ENCODE results near the gene TEK. TPM values are rescaled to one million over a fixed set of nuclear protein-coding genes. Genes with fewer than 3 reads are reported as not detected.

TEK gene
- total and polyA plus RNA-seq, 10 of the 15 experiments (the other 5 are each of a cell fraction or from before 2014, with no cell fraction given), result not detected

GRCh38 chr9:27142299-27142930, 33.4 kb downstream of the TEK start:
- ChIA-PET POLR2A (no interaction called here), RAD21 (ENCODE audit: unreplicated experiment) (no interaction called here), SMC1A (ENCODE audit: uncharacterized antibody, unreplicated experiment) (no interaction called here), CTCF (no interaction called here)
- DNase-seq (ENCODE audit: low read depth, low spot score) (no peak), FAIRE-seq (no peak), ATAC-seq (peak; percentile 37; the same call in 2 of the 3 replicates)
- no peaks in the 10 kb centered on the region for H4K20me1 ChIP-seq (ENCODE audit: control insufficient read depth, insufficient read depth)
- no peak overlapping the region for H3K4me3 ChIP-seq
- TF ChIP-seq SIX5 (IDR thresholded peaks at IDR 0.05; ENCODE audit: low read depth, low read length, severe bottlenecking) (no peak), FOS (IDR thresholded peaks at IDR 0.05; ENCODE audit: borderline replicate concordance, extremely low read depth, insufficient read length) (no peak), PAX8 (IDR thresholded peaks at IDR 0.05) (no peak), ZNF384 (IDR thresholded peaks at IDR 0.05; ENCODE audit: borderline replicate concordance, low read depth, low read length) (no peak), CHD2 (IDR thresholded peaks at IDR 0.05; ENCODE audit: borderline replicate concordance, low read depth, low read length) (no peak), CEBPB (IDR thresholded peaks at IDR 0.05; ENCODE audit: borderline replicate concordance in 1 of 2, low read depth in 2 of 2, low read length in 2 of 2) (no peak), HDAC2 (IDR thresholded peaks at IDR 0.05) (no peak), RAD51 (IDR thresholded peaks at IDR 0.05) (no peak), USF1 (IDR thresholded peaks at IDR 0.05; ENCODE audit: borderline replicate concordance, extremely low read length, insufficient read depth, low read depth, low read length) (no peak), SMAD5 (IDR thresholded peaks at IDR 0.05; ENCODE audit: low read depth) (no peak), YBX1 (IDR thresholded peaks at IDR 0.05) (no peak), HSF1 (IDR thresholded peaks at IDR 0.05; ENCODE audit: low read depth, low read length) (no peak), TARDBP (IDR thresholded peaks at IDR 0.05; ENCODE audit: borderline replicate concordance) (no peak), ZNF207 (IDR thresholded peaks at IDR 0.05; ENCODE audit: borderline replicate concordance) (no peak)
- no peaks in the 10 kb centered on the region for H3K27me3 ChIP-seq (replicated peaks in 1 of 2; ENCODE audit: control insufficient read depth in 2 of 2, insufficient read depth in 2 of 2, low read length in 1 of 2)
- no peak overlapping the region for H2AFZ ChIP-seq (ENCODE audit: control insufficient read depth, low read depth, low read length)
- no peaks in the 10 kb centered on the region for H3K9me3 ChIP-seq (replicated peaks; ENCODE audit: control insufficient read depth, insufficient read depth, low read length)
- H3K36me3 ChIP-seq (ENCODE audit: control insufficient read depth in 2 of 2, insufficient read depth in 2 of 2, low read length in 1 of 2), result no peaks in the 10 kb centered on the region
- 36% methylated on average over 7 of the region's 7 CpGs for WGBS (ENCODE audit: insufficient coverage, insufficient replicate concordance, low lambda C conversion rate, missing lambda C conversion rate)
- intact Hi-C loops (cut with micrococcal nuclease; ENCODE audit: unreplicated experiment), result no loop called here
- H3K79me2 ChIP-seq (ENCODE audit: control insufficient read depth, insufficient read depth, low read length), result no peaks in the 10 kb centered on the region
- H3K27ac ChIP-seq (ENCODE audit: control insufficient read depth, insufficient read depth), result no peak overlapping the region
- in situ Hi-C loops (cut with MboI), result no loop called here
- no TSS peak for BruUV-seq (replicated peaks)
- no peaks in the 10 kb centered on the region for H3K4me1 ChIP-seq (ENCODE audit: control insufficient read depth, insufficient read depth, low read length)
- no peak overlapping the region for H3K4me2 ChIP-seq (ENCODE audit: control insufficient read depth, insufficient read depth)
- no peak overlapping the region for H3K9ac ChIP-seq (ENCODE audit: control insufficient read depth, insufficient read depth, low read length)

All from GM12878 (cell line).